HepG2 (cell line): ENCODE results near the gene DENND5B. TPM values are rescaled to one million over a fixed set of nuclear protein-coding genes. Genes with fewer than 3 reads are reported as not detected.

Source experiments
- AGO1 ChIP-seq: fragments of 200-400 bp; formaldehyde crosslinking; IDR thresholded peaks from 2 replicates; pipeline ENCODE4 v1.6.1; 2017; ENCODE audit warnings: mild to moderate bottlenecking, low read depth, low read length, moderate library complexity; ENCODE audit not compliant: poor library complexity, severe bottlenecking
- ARID4A ChIP-seq: sonication (generic); formaldehyde crosslinking; IDR thresholded peaks from 2 replicates; pipeline ENCODE4 v1.5.0; 2020; ENCODE audit warnings: mild to moderate bottlenecking, missing genetic modification reagents, borderline replicate concordance
- CEBPG ChIP-seq: IDR thresholded peaks from 2 replicates; pipeline ENCODE4 v1.6.1; 2016
- FOXM1 ChIP-seq: sonication (generic); formaldehyde crosslinking; IDR thresholded peaks from 2 replicates; pipeline ENCODE4 v1.5.0; 2020; ENCODE audit warnings: missing genetic modification reagents
- HCFC1 ChIP-seq: fragments of 150-350 bp; IDR thresholded peaks from 2 replicates; pipeline ENCODE4 v1.6.1; 2014; ENCODE audit warnings: low read depth, low read length
- KMT2A ChIP-seq: sonication (generic); formaldehyde crosslinking; IDR thresholded peaks from 2 replicates; pipeline ENCODE4 v1.4.0; 2020; ENCODE audit warnings: missing genetic modification reagents
- MAF1 ChIP-seq: sonication (generic); formaldehyde crosslinking; IDR thresholded peaks from 2 replicates; pipeline ENCODE4 v1.5.0; 2020; ENCODE audit warnings: missing genetic modification reagents, borderline replicate concordance
- MIXL1 ChIP-seq: IDR thresholded peaks from 2 replicates; pipeline ENCODE4 v1.6.1; 2016
- NCOA5 ChIP-seq: sonication (generic); formaldehyde crosslinking; IDR thresholded peaks from 2 replicates; pipeline ENCODE4 v1.4.0; 2020; ENCODE audit warnings: missing genetic modification reagents
- PRDM4 ChIP-seq: sonication (generic); formaldehyde crosslinking; IDR thresholded peaks from 2 replicates; pipeline ENCODE4 v1.9.0; 2021; ENCODE audit warnings: missing genetic modification reagents, borderline replicate concordance
- RAD51 ChIP-seq: fragments of 450-650 bp; IDR thresholded peaks from 2 replicates; pipeline ENCODE4 v1.6.1; 2016; ENCODE audit warnings: borderline replicate concordance
- TGIF2 ChIP-seq: IDR thresholded peaks from 2 replicates; pipeline ENCODE4 v1.6.1; 2016; ENCODE audit warnings: control low read depth, missing compliant biosample characterization
- TOPORS ChIP-seq: sonication (generic); formaldehyde crosslinking; IDR thresholded peaks from 2 replicates; pipeline ENCODE4 v1.8.0; 2023; ENCODE audit warnings: mild to moderate bottlenecking, missing genetic modification reagents
- ZNF33B ChIP-seq: sonication (generic); formaldehyde crosslinking; IDR thresholded peaks from 2 replicates; pipeline ENCODE4 v1.5.1; 2020; ENCODE audit warnings: mild to moderate bottlenecking, missing genetic modification reagents
- ZNF407 ChIP-seq: sonication (generic); formaldehyde crosslinking; IDR thresholded peaks from one replicate; pipeline ENCODE4 v1.5.1; 2020; ENCODE audit warnings: mild to moderate bottlenecking, missing genetic modification reagents; ENCODE audit errors: not compliant biosample characterization
- ZNF552 ChIP-seq: sonication (generic); formaldehyde crosslinking; IDR thresholded peaks from 2 replicates; pipeline ENCODE4 v1.9.0; 2022; ENCODE audit warnings: missing genetic modification reagents, mild to moderate bottlenecking, borderline replicate concordance
- polyA plus RNA-seq, 8 experiments: library from polyadenylated mRNA; depleted of rRNA in 3 of 8; stranded (reverse) in 7 of 8; unstranded in 1 of 8; fragments of >200 nt; fragmentation: Illumina TruSeq in 4 of 8; extraction: Trizol in 4 of 8; gene quantifications; 2 replicates each; pipeline versions ENCODE4 v1.2.1 to v1.2.3, GENCODE V29; 2011 to 2016; ENCODE audit warnings: low read depth in 4 of 8, missing spikeins in 1 of 8, mixed read lengths in 1 of 8; ENCODE audit not compliant: insufficient read depth in 1 of 8
- total RNA-seq, 5 experiments: library from RNA; depleted of rRNA; stranded (reverse); fragments of >200 nt; fragmentation: Illumina TruSeq; extraction: Trizol; gene quantifications; 2 replicates each; pipeline ENCODE4 v1.2.3, GENCODE V29; 2016; ENCODE audit warnings: low read depth in 1 of 5

DENND5B gene
- total and polyA plus RNA-seq, 2 of the 13 experiments (the other 11 are each of a cell fraction or from before 2014, with no cell fraction given), result 14.7 to 18.7 TPM

GRCh38 chr12:31370531-31371255, 220.2 kb downstream of the DENND5B start (continued):
- TF ChIP-seq TOPORS (CRISPR knock-in tag), result no peak
- no peak for TF ChIP-seq TGIF2 (CRISPR knock-in tag)
- TF ChIP-seq ARID4A (CRISPR knock-in tag), result no peak
- no peak for TF ChIP-seq ZNF407 (CRISPR knock-in tag)
- TF ChIP-seq AGO1, result no peak
- TF ChIP-seq CEBPG (CRISPR knock-in tag), result 0 out of 2 replicates have a peak, but pooled peaks have one; percentile 27
- no peak for TF ChIP-seq MIXL1 (CRISPR knock-in tag)
- TF ChIP-seq KMT2A, result no peak
- no peak for TF ChIP-seq MAF1 (CRISPR knock-in tag)
- no peak for TF ChIP-seq RAD51
- no peak for TF ChIP-seq PRDM4 (CRISPR knock-in tag)
- TF ChIP-seq NCOA5 (CRISPR knock-in tag), result no peak
- no peak for TF ChIP-seq ZNF552 (CRISPR knock-in tag)
- TF ChIP-seq ZNF33B (CRISPR knock-in tag), result no peak
- no peak for TF ChIP-seq FOXM1 (CRISPR knock-in tag)
- no peak for TF ChIP-seq HCFC1
